Peyer's patch (tissue), 4 donors: ENCODE measurements around the gene PPP1R13L. TPM values are rescaled to one million over a fixed set of nuclear protein-coding genes. Genes with fewer than 3 reads are reported as not detected.

Source experiments
- DNase-seq, 3 donors: peaks; one replicate each; pipeline ENCODE4 v3.0.0-alpha.2; 2017 to 2019
- H3K27ac ChIP-seq, 4 donors: fragments of 200-600 bp; sonication (generic); one replicate each; pipeline ENCODE4 v1.5.1; 2016 to 2019
- H3K27me3 ChIP-seq, 2 donors: fragments of 200-600 bp; sonication (generic); one replicate each; pipeline ENCODE4 v1.5.1; 2019
- H3K36me3 ChIP-seq, 3 donors: fragments of 200-600 bp; sonication (generic); one replicate each; pipeline ENCODE4 v1.5.1; 2016 to 2019
- H3K4me1 ChIP-seq, 4 donors: fragments of 200-600 bp; sonication (generic); one replicate each; pipeline ENCODE4 v1.5.1; 2016 to 2019
- H3K4me3 ChIP-seq, 4 donors: fragments of 200-600 bp; sonication (generic); 1 replicate in 3 of 4; 2 replicates in 1 of 4; pipeline ENCODE4 v1.5.1; 2016 to 2019; ENCODE audit warnings: mild to moderate bottlenecking in 1 of 4
- H3K9me3 ChIP-seq, 4 donors: fragments of 200-600 bp; sonication (generic); one replicate each; pipeline ENCODE4 v1.5.1; 2016 to 2019; ENCODE audit warnings: mild to moderate bottlenecking in 1 of 4
- POLR2A ChIP-seq, 2 donors: fragments of 450-650 bp; IDR thresholded peaks; one replicate each; pipeline ENCODE4 v1.5.1; 2017; ENCODE audit warnings: antibody characterized with exemption in 2 of 2, mild to moderate bottlenecking in 2 of 2, moderate library complexity in 2 of 2
- total RNA-seq, 4 donors: library from RNA; depleted of rRNA; stranded (reverse); fragments of >200 nt; gene quantifications; one replicate each; pipeline ENCODE4 v1.1.0, GENCODE V29; 2016
- TF ChIP-seq, protein P1 (sequence below), 6 experiments: fragments of 450-650 bp in 4 of 6; fragments of 200-600 bp in 2 of 6; sonication (generic) in 1 of 6; IDR thresholded peaks; one replicate each; pipeline ENCODE4 v1.5.1; 2017 to 2019; ENCODE audit warnings: antibody characterized with exemption in 6 of 6, mild to moderate bottlenecking in 3 of 6, moderate library complexity in 1 of 6

Gene PPP1R13L
- total RNA-seq, 4 donors from 2014 or later: 16.5 to 53.9 (median 36.2) TPM

DNA sequence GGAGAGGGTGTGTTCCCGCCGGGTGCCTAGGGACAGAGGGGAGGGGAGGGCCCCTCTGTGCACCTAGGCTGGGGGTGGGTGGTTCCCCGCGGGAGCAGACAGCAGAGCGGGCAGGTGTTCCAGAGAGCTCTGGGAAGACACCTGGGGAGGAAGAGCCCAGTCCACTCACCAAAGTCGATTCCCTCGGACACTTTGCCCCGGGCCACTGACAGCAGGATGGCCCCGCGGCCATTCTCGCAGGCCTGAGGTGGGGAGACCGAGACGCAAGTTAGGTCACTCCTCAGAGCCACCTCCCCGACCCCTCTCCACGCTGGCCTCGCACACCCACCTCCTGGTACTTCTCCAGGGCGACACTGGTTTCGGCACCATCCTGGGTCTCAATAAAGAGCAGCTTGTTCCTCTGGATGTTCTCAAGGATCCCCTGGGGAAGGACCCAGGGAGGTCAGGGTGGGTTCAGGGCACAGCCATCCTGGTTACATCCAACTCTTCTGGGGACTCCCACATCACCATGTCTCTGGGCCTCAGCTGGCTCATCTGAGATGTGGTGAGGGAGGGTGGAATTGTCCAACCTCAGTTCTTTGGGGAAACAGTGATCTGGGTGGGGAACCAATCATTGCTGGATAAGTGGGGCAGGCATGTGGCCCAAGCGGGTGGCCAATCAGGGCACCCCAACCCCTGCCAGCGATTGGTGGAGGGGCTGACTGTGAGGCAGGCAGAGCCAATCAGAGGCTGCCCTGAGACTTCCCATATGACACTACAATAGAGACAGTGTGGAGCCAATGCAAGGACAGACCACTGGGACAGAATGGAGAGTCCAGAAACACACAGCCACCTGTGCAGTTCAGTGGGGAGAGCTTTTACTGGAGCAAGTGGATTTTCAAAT lies 51.7 kb downstream of the PPP1R13L start:
- Histone ChIP-seq H3K9me3 (no peaks in the 10 kb centered on the region), H3K4me1 (no peaks in the 10 kb centered on the region), H3K4me3 (no peak overlapping the region), H3K27ac (no peak overlapping the region), H3K27me3 (no peaks in the 10 kb centered on the region), H3K36me3 (peaks cover 0 to 13% (median 0%) of the 10 kb centered on the region in 3 donors)
- TF ChIP-seq, protein P1, sequence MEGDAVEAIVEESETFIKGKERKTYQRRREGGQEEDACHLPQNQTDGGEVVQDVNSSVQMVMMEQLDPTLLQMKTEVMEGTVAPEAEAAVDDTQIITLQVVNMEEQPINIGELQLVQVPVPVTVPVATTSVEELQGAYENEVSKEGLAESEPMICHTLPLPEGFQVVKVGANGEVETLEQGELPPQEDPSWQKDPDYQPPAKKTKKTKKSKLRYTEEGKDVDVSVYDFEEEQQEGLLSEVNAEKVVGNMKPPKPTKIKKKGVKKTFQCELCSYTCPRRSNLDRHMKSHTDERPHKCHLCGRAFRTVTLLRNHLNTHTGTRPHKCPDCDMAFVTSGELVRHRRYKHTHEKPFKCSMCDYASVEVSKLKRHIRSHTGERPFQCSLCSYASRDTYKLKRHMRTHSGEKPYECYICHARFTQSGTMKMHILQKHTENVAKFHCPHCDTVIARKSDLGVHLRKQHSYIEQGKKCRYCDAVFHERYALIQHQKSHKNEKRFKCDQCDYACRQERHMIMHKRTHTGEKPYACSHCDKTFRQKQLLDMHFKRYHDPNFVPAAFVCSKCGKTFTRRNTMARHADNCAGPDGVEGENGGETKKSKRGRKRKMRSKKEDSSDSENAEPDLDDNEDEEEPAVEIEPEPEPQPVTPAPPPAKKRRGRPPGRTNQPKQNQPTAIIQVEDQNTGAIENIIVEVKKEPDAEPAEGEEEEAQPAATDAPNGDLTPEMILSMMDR (IDR thresholded peaks at IDR 0.05): no peak
- TF ChIP-seq POLR2A (IDR thresholded peaks at IDR 0.05): no peak
- DNase-seq: no peak

DNA sequence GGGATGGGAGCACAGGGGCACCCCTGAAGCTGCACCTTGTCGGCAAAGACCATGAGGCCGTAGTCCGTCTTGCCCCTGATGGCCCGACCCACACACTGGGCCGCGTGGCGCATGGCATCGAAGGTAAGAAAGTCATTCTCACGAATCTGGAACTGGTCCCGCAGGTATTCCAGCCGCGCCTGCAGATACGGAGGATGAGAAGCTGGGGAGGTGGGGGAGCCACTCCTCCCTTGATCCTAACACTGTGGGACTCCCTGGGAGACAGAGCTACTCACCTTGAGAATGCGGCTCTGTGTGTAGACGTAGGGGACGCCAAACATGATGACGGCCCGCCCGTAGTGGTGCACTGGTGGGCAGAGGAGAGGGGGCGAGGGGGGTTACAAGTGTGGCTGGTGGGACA lies 52.4 kb downstream of the PPP1R13L start:
- Histone ChIP-seq H3K9me3 (no peaks in the 10 kb centered on the region), H3K4me3 (no peak overlapping the region), H3K4me1 (no peaks in the 10 kb centered on the region), H3K36me3 (peaks cover 0 to 13% (median 0%) of the 10 kb centered on the region in 3 donors), H3K27me3 (no peaks in the 10 kb centered on the region), H3K27ac (no peak overlapping the region)
- TF ChIP-seq, protein P1 (IDR thresholded peaks at IDR 0.05): no peak
- no peak for TF ChIP-seq POLR2A (IDR thresholded peaks at IDR 0.05)
- DNase-seq: no peak

DNA sequence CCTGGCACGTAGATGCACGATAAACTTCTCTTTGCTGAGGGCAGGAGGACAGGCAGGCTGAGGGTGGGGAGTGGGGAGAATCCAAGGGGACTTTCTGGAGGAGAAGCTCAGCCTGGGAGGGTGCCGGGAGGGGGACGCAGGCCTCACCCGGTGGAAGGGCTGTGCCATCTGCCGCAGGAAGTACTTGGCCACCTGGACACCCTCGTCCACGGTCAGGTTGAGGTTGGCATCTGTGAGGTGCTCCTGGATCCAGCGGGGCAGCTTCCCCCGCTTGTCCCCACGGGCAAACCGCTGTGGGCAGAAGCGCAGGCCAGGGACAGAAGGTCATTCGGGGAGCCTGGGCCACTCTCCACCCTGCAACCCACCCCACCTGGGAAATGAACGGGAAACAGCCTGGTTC lies 52.8 kb downstream of the PPP1R13L start:
- Histone ChIP-seq H3K36me3 (peaks cover 0 to 13% (median 0%) of the 10 kb centered on the region in 3 donors), H3K9me3 (no peaks in the 10 kb centered on the region), H3K27ac (no peak overlapping the region), H3K4me3 (no peak overlapping the region), H3K4me1 (no peaks in the 10 kb centered on the region), H3K27me3 (no peaks in the 10 kb centered on the region)
- no peak for DNase-seq
- TF ChIP-seq, protein P1 (IDR thresholded peaks at IDR 0.05): no peak
- no peak for TF ChIP-seq POLR2A (IDR thresholded peaks at IDR 0.05)

DNA sequence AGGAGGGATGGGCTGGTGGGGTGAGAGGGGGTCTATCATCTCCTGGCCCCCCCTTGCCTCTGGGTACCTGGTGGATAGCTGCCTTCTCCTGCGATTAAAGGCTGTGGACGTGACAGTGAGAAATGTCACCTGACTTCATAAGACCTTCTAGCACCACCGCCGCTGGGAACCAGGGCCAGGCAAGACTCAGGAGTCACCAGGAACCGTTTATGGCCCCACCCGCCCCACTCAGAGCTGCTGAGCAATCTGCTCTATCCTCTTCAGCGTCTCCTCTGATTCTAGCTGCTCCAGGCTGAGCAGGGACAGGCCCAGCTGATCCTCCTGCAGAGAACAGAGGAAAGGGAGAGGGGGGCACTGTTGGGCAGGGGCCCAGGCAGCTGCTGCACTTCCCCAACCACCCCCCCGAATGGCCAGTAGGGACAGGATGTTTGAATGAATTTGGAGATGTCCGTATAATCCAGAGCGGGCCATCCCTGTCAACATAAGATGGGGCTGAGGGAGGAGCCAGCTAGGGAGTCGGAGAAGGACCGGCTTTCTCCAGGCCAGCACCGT lies 53.4 kb downstream of the PPP1R13L start:
- Histone ChIP-seq H3K9me3 (no peaks in the 10 kb centered on the region), H3K27me3 (no peaks in the 10 kb centered on the region), H3K36me3 (peaks cover 0 to 13% (median 0%) of the 10 kb centered on the region in 3 donors), H3K4me3 (no peak overlapping the region), H3K27ac (no peak overlapping the region), H3K4me1 (no peaks in the 10 kb centered on the region)
- TF ChIP-seq, protein P1 (IDR thresholded peaks at IDR 0.05): no peak
- no peak for TF ChIP-seq POLR2A (IDR thresholded peaks at IDR 0.05)
- DNase-seq: no peak

DNA sequence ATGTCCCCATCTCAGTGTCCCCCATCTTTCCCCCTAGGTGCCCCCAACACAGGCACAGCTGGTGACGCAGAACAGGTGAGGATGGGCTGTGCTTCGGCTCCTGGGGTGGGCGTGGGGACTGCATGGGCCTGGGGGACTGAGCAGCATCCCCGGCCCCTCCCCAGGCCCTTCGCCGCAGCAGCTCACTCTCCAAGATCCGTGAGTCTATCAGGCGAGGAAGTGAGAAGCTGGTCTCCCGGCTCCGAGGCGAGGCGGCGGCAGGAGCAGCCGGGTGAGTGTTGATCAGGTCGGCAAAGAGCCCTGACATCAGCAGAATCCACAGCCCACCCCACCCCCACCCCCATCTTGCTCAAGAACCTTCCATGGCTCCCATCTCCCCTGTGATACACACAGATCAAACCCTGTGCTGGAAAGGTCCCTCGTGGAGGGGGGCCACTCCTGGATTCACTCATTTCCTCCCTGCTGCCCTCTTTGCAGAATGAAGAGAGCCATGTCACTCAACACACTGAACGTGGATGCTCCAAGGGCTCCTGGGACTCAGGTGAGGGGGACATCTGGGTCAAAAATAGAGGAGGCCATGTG lies 54.3 kb downstream of the PPP1R13L start:
- TF ChIP-seq, protein P1 (IDR thresholded peaks at IDR 0.05): no peak
- TF ChIP-seq POLR2A (IDR thresholded peaks at IDR 0.05): no peak
- peaks cover 0 to 13% (median 0%) of the 10 kb centered on the region in 3 donors for H3K36me3 ChIP-seq

More for the DNA sequence above, 54.3 kb downstream of the PPP1R13L start:
- Histone ChIP-seq H3K4me1 (no peaks in the 10 kb centered on the region), H3K4me3 (no peak overlapping the region), H3K9me3 (no peaks in the 10 kb centered on the region), H3K27me3 (no peaks in the 10 kb centered on the region), H3K27ac (no peak overlapping the region)
- no peak for DNase-seq
